Peyer's patch (tissue), 4 donors: ENCODE measurements around the gene IKZF4. TPM values are rescaled to one million over a fixed set of nuclear protein-coding genes. Genes with fewer than 3 reads are reported as not detected.
"Not testable (repeated sequence)": the region's sequence is repeated elsewhere in the genome, so short reads cannot be mapped to it uniquely, and the experiment has no call there.

Source experiments
- DNase-seq, 3 donors: peaks; one replicate each; pipeline ENCODE4 v3.0.0-alpha.2; 2017 to 2019
- H3K27ac ChIP-seq, 4 donors: fragments of 200-600 bp; sonication (generic); one replicate each; pipeline ENCODE4 v1.5.1; 2016 to 2019
- H3K27me3 ChIP-seq, 2 donors: fragments of 200-600 bp; sonication (generic); one replicate each; pipeline ENCODE4 v1.5.1; 2019
- H3K36me3 ChIP-seq, 3 donors: fragments of 200-600 bp; sonication (generic); one replicate each; pipeline ENCODE4 v1.5.1; 2016 to 2019
- H3K4me1 ChIP-seq, 4 donors: fragments of 200-600 bp; sonication (generic); one replicate each; pipeline ENCODE4 v1.5.1; 2016 to 2019
- H3K4me3 ChIP-seq, 4 donors: fragments of 200-600 bp; sonication (generic); 1 replicate in 3 of 4; 2 replicates in 1 of 4; pipeline ENCODE4 v1.5.1; 2016 to 2019; ENCODE audit warnings: mild to moderate bottlenecking in 1 of 4
- H3K9me3 ChIP-seq, 4 donors: fragments of 200-600 bp; sonication (generic); one replicate each; pipeline ENCODE4 v1.5.1; 2016 to 2019; ENCODE audit warnings: mild to moderate bottlenecking in 1 of 4
- CTCF ChIP-seq, 6 experiments: fragments of 450-650 bp in 4 of 6; fragments of 200-600 bp in 2 of 6; sonication (generic) in 1 of 6; IDR thresholded peaks; one replicate each; pipeline ENCODE4 v1.5.1; 2017 to 2019; ENCODE audit warnings: antibody characterized with exemption in 6 of 6, mild to moderate bottlenecking in 3 of 6, moderate library complexity in 1 of 6
- POLR2A ChIP-seq, 2 donors: fragments of 450-650 bp; IDR thresholded peaks; one replicate each; pipeline ENCODE4 v1.5.1; 2017; ENCODE audit warnings: antibody characterized with exemption in 2 of 2, mild to moderate bottlenecking in 2 of 2, moderate library complexity in 2 of 2
- total RNA-seq, 4 donors: library from RNA; depleted of rRNA; stranded (reverse); fragments of >200 nt; gene quantifications; one replicate each; pipeline ENCODE4 v1.1.0, GENCODE V29; 2016

Gene IKZF4
- total RNA-seq, 4 donors from 2014 or later: 2.8 to 7.4 (median 3.6) TPM

GRCh38 chr12:55984861-55985260 is 36.0 kb upstream of the IKZF4 start:
- H3K27me3 ChIP-seq: no peaks in the 10 kb centered on the region
- TF ChIP-seq POLR2A (IDR thresholded peaks at IDR 0.05) (no peak), CTCF (IDR thresholded peaks at IDR 0.05) (no peak)
- no peak overlapping the region for H3K4me3 ChIP-seq
- H3K36me3 ChIP-seq: peaks cover 0 to 85% (median 0%) of the 10 kb centered on the region in 3 donors
- H3K27ac ChIP-seq: no peak overlapping the region
- DNase-seq: no peak
- no peaks in the 10 kb centered on the region for H3K9me3 ChIP-seq
- no peaks in the 10 kb centered on the region for H3K4me1 ChIP-seq

DNA sequence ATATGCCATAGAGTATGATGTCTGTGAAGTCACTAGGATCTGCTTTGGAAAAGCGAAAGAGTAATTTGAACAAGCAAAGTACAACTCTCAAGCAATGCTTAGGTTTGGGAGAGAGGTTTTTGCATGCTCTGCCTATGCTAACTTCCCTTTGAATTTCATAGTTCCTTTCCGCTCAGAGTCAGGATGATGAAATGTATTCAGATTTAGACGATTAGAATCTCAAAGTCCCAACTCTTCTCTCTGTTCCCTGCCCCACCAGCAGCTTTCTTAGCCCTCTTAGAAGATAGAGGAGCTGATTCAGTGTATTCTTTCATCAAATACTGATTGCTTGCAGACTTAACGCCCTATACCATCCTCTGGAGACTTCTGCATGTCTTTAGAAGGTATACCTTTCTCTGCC is 35.5 kb upstream of the IKZF4 start:
- no peak for DNase-seq
- Histone ChIP-seq H3K27ac (no peak overlapping the region), H3K27me3 (no peaks in the 10 kb centered on the region), H3K4me1 (no peaks in the 10 kb centered on the region), H3K36me3 (peaks cover 0 to 87% (median 0%) of the 10 kb centered on the region in 3 donors), H3K4me3 (no peak overlapping the region), H3K9me3 (no peaks in the 10 kb centered on the region)
- TF ChIP-seq CTCF (IDR thresholded peaks at IDR 0.05) (no peak), POLR2A (IDR thresholded peaks at IDR 0.05) (no peak)

- H3K4me1 ChIP-seq, H3K27ac ChIP-seq, DNase-seq, H3K9me3 ChIP-seq, H3K27me3 ChIP-seq, H3K4me3 ChIP-seq: not testable (repeated sequence)
- H3K36me3 ChIP-seq: peaks cover 0 to 87% (median 0%) of the 10 kb centered on the region in 3 donors
Observed at GRCh38 chr12:55985976-55986375, 34.9 kb upstream of the IKZF4 start.

- H3K4me1 ChIP-seq: peaks cover 0 to 5% (median 0%) of the 10 kb centered on the region in 4 donors
- no peaks in the 10 kb centered on the region for H3K27me3 ChIP-seq
- H3K36me3 ChIP-seq: peaks cover 0 to 79% (median 0%) of the 10 kb centered on the region in 3 donors
- TF ChIP-seq POLR2A (IDR thresholded peaks at IDR 0.05) (no peak), CTCF (IDR thresholded peaks at IDR 0.05) (no peak)
- no peak overlapping the region for H3K4me3 ChIP-seq
- no peaks in the 10 kb centered on the region for H3K9me3 ChIP-seq
- DNase-seq: no peak
- no peak overlapping the region for H3K27ac ChIP-seq
Observed at GRCh38 chr12:55991110-55991509, 29.7 kb upstream of the IKZF4 start.

DNA sequence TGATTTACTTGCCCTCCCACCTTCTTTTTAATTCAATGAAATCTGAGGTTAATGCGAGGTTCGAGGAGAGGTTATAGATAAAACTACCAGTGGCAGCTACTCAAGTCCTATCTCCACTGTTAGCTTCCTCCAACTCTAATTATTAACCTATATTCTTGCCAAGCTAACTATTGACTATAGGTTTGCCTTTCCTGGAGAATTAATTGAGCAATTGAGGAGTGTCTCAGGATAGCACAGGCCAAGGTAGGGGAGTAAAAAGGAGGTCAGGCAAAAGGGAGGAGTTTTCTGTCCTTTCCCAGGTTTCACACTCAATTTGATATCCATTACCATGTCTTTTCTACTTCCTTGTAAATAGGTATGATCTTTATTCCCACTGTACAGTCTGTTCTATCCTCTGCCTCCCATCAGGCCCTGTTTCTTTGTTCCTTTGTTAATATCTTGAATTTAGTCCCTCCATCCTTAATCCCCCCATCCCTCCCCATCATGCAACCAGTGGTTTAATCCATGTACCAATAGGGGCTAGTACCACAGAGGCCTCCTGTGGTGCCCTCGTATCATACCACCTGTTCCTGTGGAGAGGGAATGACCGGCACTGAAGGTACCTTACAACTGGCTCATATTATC is 27.5 kb upstream of the IKZF4 start:
- Histone ChIP-seq H3K36me3 (peaks cover 0 to 58% (median 0%) of the 10 kb centered on the region in 3 donors), H3K9me3 (no peaks in the 10 kb centered on the region), H3K27ac (peak overlapping the region in 1 of 4 donors; percentile 16), H3K27me3 (no peaks in the 10 kb centered on the region), H3K4me1 (peaks cover 0 to 13% (median 0%) of the 10 kb centered on the region in 4 donors), H3K4me3 (no peak overlapping the region)
- TF ChIP-seq POLR2A (IDR thresholded peaks at IDR 0.05): no peak
- TF ChIP-seq CTCF (IDR thresholded peaks at IDR 0.05): no peak
- no peak for DNase-seq

GRCh38 chr12:55995366-55995765 is 25.5 kb upstream of the IKZF4 start:
- peak overlapping the region in 1 of 4 donors; percentile 75 for H3K27ac ChIP-seq

More at GRCh38 chr12:55995366-55995765, 25.5 kb upstream of the IKZF4 start:
- Histone ChIP-seq H3K36me3 (peaks cover 0 to 37% (median 0%) of the 10 kb centered on the region in 3 donors), H3K9me3 (no peaks in the 10 kb centered on the region), H3K4me1 (peaks cover 0 to 25% (median 0%) of the 10 kb centered on the region in 4 donors), H3K27me3 (no peaks in the 10 kb centered on the region), H3K4me3 (no peak overlapping the region)
- DNase-seq: no peak
- TF ChIP-seq CTCF (IDR thresholded peaks at IDR 0.05): no peak
- TF ChIP-seq POLR2A (IDR thresholded peaks at IDR 0.05): no peak
